ENCODE results near the gene RAB7A. TPM values are rescaled to one million over a fixed set of nuclear protein-coding genes. Genes with fewer than 3 reads are reported as not detected.
A peak's percentile ranks its signal among the peaks of the same experiment; 100 is the strongest.

Gene RAB7A
- total RNA-seq (2014; rRNA removed; shearing (Covaris generic)): 69.0 and 79.3 TPM in 2 replicates

DNA sequence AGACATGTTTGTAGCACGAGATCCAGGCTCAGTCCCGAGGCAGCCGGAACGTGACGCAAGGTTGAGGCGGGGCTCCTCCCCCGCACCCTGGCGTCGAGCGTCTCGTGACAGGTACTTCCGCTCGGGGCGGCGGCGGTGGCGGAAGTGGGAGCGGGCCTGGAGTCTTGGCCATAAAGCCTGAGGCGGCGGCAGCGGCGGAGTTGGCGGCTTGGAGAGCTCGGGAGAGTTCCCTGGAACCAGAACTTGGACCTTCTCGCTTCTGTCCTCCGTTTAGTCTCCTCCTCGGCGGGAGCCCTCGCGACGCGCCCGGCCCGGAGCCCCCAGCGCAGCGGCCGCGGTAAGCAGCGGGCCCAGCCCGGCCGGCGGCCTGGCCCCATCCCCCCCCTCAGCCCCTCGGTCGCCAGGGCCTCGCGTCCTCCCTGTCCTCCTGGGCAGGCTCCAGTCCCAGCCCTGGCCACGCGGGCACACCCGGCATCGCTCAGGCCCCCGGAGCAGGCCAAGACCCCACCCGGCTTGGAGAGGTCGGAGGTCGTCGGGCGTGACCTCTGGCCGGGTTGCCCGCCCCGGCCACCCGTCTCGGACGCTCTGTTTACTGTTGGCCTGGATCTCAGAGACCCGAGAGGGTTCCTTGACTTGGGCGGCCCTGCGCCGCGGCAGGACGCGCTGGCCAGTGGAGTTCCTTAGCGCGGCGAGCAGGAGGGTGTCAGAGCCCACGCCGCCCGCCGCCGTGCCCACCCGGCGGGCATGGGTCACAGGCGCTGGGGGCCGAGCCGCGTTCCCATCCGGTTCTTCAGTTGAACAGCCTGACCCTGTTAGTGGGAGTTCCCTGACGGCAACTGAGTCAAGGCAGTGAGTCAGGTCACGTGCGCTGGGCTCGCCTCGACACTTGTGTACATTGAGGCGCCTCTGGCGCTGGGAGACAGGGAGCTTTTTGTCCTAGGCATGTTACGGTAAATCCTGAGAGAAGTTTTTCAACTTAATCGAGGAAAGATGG, at the start of gene RAB7A:
Gene RAB7A (plus strand): TSS at position 161 of the 994 bp plus-strand sequence. CDS start 69,185 bp downstream, outside the sequence.
- DNase-seq (ENCODE audit: low spot score): peak; percentile 98

DNA sequence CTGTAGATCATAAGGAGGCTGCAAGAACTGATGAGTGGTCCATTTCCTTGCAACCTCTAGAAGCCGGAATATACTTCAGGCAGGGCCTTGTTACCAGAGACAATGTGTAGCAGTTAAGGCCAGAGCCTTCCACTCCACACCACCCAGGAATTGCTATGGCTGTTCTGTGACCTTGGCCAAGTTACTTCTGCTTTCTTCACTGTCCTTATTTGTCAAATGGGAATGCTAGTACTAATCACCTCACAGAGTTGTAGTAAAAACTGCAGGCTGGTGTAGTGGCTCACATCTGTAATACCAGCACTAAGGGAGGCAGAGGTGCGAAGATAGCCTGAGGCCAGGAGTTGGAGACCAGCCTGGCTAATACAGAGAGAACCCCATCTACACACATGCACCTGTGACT, 46.6 kb upstream of the RAB7A start:
- DNase-seq (ENCODE audit: low spot score): no peak

DNA sequence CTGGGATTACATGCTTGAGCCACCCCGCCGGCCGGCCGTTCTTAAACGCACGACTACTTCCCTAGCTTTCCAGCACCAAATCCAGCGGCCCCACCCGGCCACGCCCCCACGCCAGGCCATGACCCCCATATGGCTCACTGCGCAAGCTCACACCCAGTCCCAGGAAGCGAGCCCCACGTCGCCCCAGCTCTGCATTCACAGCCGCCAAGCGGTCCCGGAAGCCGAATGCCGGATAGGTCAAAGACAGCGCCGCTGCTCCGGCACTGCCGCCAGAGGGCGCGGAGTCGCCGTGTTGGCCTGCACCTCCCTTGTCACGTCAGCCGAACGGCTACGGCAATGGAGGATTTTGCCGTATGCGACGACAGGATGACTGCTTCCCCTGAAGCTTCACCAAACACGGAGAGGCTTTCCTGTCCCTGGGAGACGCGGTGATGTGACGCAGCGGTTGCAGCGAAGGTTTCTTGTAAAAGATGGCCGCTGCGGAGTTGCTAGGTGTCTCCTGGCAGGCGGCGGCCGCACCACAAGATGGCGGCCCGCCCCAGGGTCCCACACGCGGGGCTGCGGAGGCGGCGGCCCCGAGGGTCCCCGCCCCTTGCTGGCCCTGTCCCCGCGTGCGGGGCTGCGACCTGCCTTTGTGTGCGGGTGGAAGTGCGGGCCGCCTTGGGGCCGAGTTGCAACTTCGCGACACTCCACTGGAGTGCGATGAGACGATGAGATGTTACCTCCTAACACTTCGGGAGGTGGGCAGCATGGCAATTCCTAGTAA, 45.2 kb upstream of the RAB7A start:
- DNase-seq (ENCODE audit: low spot score): peak; percentile 99

DNA sequence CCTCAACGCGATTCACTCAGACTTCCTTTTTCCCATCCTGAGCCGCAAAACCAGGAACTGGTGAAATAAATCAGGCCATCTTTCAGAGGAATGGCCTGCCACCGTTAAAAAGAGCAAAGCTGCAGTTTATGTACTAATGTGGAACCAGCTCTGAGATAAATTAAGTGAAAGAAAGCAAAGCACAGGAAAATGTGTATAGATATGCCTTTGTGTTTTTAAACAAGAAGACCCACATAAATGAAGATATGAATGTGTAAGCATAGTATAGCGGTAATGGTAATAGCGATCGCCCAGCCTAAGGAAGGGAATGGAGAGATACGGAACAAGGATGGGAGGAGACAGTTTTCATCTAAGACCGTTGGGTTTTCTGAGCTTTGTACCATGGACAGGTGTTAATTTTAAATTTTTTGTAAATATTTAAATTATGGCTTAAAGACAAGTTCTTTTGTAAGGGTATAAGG, 44.6 kb upstream of the RAB7A start:
- DNase-seq (ENCODE audit: low spot score): no peak

DNA sequence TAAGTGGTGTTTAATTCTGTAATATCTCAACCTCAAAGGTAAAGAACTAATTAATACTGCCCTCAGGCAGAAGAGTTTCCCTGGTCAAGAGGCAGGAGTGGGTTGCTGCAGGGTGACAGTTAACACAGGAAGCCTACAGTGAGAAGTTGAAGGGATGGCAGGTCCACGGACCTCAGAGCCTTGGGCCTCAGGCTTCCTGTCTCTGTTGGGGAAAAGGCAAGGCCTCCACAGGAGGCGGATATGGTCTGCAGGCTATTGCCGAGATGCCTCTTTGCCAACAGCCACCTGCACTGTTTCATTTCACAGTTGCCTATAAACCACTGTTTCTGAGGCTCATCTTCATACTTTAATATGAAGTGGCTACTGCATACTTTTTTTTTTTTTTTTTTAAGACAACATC, 42.0 kb upstream of the RAB7A start:
- no peak for DNase-seq (ENCODE audit: low spot score)

DNA sequence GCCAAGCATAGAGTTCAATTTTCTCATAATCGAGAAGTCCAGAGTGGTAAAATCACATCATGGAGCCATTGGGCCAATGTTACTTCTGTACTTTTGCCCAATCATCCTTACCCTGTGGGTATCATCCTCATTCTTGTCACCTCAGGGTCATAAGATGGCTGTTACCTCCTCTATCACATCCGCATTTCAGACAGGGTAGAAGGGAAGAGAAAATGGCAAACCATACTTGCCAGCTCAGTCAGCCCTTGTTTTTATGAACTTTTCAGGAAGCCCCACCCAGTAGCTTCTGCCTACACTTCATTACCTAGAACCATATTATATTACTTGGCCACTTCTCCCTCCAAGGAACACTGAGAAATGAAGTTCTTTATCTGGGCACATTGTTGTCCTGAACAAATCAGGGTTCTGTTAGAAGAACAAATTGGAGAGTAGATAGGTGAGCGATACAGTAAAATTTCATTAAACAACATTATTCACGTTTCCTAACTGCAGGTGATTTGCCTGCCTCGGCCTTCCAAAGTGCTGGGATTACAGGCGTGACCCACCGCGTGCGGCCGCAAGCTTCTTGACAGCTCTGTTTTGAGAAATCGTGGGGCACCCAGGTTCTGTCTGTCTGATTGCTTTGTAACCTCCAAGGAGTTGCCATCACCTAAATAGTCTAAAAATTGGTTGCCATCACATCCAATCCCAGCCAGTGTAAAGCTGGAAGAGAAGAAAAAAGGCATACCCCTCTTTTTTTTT, 40.8 kb upstream of the RAB7A start:
- no peak for DNase-seq (ENCODE audit: low spot score)

DNA sequence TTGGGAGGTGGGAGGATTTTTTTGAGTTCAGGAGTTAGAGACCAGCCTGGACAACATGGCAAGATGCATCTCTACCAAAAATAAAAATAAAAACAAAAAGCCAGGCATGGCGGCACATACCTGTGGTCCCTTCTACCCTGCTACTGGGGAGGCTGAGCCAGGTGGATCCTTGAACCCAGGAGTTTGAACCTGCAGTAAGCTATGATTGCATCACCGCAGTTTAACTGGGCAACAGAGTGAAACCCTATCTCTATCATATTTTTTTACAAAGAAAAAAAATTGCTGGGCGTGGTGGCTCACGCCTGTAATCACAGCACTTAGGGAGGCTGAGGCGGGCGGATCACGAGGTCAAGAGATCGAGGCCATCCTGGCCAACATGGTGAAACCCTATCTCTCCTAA, 39.5 kb upstream of the RAB7A start:
- DNase-seq (ENCODE audit: low spot score): no peak

DNA sequence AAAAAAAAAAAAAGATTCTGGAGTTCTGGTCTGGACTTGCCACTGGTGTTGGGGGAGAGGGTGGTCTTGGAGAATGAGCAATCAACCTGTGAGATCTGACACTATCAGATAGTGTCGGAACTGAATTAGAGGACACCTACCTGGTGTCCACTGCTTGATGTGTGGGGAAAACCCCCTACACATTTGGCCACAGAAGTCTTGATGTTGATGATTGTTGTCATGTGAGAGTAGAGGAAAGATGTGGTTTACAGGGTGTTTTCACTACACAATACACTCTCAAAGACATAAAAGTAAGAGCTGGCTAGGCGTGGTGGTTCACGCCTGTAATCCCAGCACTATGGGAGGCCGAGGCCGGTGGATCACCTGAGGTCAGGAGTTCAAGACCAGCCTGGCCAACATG, 36.9 kb upstream of the RAB7A start:
- no peak for DNase-seq (ENCODE audit: low spot score)

DNA sequence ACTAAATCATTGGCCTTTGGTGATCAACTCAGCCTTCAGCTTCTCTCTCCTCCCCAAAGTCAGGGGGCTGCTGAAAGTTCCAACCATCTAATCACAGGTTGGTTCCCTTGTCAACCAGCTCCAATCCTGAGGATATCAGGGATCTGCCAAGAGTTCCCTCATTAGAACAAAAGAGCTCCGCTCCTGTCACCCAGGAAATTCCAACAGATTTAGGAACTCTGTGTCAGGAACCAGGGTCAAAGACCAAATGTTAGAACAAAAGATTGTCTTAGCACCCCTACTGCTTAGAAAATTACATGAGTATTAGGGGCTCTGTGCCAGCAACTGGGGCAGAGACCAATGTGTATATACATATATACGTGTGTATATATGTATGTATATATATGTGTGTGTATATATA, 32.3 kb upstream of the RAB7A start:
- DNase-seq (ENCODE audit: low spot score): no peak

DNA sequence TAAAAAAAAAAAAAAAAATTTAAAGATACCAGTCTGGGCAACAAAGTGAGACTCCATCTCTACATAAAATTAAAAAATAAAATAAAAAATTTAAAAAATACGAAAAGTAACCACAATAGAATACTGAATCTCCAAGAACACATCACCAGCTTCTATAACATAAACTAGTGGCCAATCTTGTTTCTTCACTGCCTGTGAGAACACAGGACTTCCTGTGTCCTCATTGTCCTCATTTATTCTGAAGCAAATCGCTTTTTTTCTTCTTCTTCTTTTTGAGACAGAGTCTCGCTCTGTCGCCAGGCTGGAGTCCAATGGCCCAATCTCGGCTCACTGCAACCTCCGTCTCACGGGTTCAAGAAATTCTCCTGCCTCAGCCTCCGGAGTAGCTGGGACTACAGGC, 28.6 kb upstream of the RAB7A start:
- no peak for DNase-seq (ENCODE audit: low spot score)

DNA sequence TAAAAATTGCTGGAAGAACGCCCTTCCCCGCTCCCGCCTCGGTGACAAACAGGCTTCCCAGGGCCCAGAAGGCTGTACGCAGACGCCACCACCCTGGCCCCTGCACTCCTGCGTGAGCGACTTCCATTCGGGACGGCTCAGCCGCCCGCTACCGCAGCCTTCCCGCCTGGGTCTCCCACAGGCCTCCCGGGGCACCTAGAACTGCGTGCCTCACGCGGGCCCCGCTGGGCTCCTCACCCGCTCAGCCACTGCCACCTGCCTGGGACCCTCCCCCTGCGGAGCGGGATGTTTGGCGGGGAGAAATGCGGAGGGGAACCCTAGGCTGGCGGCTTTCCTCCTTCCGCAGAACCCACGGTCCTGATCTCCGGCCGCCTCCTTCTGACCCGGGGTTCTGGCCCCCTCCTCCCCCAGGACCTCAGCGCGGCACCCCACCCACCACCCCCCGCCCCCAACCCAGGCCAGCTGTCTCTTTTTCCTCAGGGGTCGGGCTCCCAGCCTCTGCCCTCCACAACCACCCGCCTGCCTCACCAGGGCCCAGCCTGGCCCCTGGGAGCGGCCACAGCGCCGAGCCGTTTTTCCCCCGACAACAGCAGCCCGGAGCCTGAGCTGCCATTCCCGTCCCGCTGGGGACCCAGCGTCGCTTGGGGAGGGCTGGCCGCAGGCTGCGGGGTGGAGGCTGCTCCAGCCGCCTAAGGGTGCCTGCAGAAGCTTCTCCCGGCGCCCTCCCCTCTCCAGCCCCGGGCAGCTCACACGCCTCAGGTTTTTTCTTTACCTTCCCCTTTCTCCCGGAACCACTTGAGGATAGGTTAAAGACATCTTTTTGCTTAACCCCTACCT, 27.6 kb upstream of the RAB7A start:
- peak; percentile 43 for DNase-seq (ENCODE audit: low spot score)

DNA sequence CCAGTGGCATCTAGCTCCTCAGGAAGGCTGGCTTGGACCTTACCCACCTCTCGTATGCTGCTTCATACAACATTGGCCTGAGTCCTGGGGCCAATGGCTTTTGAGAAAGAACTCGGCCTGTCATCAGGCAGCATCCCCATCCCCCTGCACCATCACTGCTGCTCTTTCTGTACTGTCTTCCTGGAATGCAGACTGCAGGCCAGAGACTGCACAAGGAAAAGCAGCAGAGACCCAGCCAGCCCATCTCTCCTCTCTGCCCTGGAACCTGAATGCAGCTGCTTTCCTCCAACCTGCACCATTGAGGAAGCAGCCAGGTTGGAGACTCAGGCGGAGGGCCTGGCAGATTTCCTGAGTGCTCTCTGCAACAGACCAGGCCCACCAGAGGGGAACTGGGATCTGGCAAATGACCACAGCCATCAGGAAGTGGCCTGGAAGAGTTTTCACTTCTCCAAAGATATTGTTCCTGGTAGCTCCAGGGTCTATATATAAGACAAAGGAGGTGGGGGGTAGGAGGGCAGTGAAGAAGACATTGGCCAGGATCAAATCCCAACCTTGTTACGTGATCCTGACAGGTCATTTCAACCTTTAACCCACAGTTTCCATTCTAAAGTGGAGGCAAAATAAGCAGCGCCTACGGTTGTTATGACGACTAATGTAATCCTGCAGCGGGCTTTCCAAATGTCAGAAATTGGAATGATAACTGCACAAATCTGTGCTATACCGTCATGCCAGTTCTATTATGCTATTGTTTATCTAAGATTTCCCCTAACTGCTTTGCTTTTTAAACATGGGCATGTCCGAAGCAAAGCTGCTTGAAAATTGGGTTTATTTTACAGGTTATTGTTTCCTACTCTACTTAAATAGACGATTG, 24.4 kb upstream of the RAB7A start:
- DNase-seq (ENCODE audit: low spot score): no peak

DNA sequence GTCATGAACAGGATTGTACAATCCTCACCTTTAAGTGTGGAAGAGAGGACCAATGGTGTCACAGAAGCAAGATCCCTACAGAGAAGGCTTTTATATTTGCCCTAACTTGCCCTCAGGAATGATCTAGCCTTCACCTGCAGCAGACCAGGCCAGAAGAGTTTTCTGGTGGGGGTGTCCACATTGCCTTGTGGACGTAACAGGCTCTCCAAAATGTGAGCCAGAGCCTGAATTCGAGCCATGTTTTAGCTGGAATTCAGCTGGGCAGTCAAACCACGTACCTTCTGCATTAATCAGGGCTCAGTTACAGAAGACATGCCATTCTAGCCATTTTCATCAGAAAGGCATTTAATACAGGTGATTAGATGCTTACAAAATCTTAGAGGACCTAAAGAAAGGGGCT, 23.6 kb upstream of the RAB7A start:
- no peak for DNase-seq (ENCODE audit: low spot score)

DNA sequence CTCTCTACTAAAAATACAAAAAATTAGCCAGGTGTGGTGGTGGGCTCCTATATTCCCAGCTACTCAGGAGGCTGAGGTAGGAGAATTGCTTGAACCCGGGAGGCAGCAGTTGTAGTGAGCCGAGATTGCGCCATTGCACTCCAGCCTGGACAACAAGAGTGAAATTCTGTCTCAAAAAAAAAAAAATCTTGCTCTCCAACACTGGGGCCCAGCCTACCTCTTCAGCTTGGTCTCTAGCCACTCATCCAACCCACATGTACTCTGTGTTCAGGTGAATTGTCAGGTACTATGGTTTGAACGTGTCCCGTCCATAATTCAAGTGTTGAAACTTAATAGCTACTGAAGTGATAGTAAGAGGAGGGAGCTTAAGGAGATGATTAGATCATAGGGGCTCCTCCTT, 22.4 kb upstream of the RAB7A start:
- DNase-seq (ENCODE audit: low spot score): no peak

DNA sequence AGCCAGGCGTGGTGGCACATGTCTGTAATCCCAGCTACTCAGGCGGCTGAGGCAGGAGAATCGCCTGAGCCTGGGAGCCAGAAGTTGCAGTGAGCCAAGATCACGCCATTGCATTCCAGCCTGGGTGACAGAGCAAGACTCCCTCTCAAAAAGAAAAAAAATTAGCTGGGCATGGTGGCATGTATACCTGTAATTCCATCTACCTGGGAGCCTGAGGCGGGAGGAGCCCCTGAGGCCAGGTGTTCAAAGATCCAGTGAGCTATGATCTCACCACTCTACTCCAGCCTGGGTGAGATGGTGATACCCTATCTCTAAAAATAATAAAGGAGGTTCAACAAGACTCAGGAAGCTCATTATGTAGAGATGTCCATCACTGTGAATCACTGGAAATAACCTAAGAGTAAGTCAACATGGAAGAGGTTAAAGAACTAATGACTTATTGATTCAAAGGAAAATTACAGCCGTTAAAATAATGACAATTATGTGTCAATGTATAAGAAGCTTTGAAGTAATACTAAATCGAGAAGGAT, 19.8 kb upstream of the RAB7A start:
- DNase-seq (ENCODE audit: low spot score): no peak

DNA sequence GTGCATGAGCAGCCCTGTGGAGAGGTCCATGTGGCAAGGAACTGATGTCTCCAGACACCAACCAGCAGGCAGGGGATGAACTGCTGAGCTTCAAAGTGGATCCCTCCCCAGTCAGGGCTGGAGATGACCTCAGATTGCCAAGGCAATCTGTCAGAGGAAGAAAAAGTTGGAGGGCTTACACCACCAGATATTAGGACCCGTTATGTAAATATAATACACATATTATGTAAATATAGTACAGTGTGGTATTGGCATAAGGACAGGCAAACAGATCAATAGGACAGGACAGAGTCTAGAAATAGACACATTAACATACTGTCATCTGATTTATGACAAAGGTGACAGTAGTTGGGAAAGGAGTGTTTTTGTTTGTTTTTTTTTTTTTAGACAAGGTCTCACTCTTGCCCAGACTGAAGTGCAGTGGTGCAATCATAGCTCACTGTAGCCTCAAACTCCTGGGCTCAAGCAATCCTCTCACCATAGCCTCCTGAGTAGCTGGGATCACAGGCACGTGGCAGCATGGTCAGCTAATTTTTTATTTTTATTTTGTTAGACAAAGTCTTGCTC, 18.0 kb upstream of the RAB7A start:
- no peak for DNase-seq (ENCODE audit: low spot score)

DNA sequence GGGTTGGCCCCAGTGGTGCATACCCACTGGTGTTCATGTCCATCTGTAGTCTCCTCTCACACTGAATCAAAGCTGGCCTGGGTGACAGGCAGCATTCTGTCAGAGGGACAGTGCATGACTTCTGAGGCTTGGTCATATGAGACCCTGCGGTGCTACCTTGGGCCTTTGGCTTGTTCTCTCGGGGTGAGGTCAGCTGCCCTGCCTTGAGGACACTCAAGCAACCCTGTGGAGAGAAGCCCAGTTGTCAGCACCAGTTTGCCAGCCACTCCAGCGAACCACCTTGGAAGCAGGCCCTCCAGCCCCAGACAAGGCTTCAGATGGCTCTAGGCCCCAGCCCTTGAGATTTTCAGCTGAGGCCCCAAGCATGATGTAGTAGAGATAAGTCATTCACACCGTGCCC, 16.9 kb upstream of the RAB7A start:
- no peak for DNase-seq (ENCODE audit: low spot score)

DNA sequence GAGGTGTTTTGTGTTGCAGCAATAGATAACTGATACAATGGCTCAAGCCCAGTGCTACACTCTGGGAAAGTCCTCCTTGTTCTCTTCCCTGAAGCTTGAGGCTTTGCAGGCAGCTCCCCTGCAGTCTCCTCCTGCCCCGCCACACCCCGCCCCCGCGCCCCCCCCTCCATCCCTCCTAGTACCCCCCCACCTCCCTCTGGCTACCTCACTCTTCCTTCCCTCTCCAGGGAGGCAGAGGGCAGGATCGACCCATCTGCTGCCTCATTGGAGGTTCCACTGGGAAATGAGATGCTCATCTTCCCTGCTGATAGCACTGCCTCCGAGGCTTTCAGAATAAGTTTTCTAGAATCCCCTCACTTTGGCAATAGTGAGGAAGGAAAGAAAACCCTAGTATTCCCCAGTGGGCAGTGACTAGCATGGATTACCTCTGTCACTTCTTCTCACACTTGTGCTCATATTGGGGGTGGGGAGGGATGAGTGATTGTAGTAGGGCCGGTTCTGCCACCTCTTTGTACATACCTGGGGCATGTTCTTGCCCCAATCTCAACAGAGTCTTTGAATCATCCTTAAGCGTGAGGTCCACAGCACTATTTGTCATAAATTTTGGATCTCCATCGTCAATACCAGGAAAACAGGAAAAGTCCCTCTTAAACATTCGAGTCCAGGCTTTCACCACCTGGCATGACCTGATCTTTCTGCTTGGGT, 16.3 kb upstream of the RAB7A start:
- DNase-seq (ENCODE audit: low spot score): peak; percentile 64
